ENCODE data around the gene SUMO2. TPM values are rescaled to one million over a fixed set of nuclear protein-coding genes. Genes with fewer than 3 reads are reported as not detected.

Gene SUMO2
- total RNA-seq, 1 donor from 2014 or later, result 23.9 TPM

DNA sequence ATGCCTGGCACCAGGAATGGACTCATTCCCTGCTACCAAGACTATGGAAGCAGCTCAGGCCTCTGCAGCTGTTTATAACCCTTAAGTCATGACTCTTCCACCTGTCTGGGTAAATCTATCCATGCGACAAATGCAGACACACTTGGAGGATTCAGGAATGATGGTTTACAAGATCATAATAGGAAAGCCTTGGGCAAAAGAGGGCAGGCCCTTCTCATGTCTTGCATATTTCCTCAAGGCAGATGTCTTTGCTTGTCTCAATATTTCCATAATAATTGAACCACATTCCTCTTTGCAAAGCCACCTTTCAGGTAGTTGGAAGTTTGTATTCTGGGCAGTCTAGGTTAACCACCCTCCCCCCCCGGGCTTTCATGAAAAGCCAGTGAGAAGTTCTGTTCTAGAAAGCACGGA is 27.6 kb downstream of the SUMO2 start:
- Histone ChIP-seq H3K4me1 (peaks cover 6% of the 10 kb centered on the region in 2 donors), H3K4me3 (no peak overlapping the region), H3K27ac (no peak overlapping the region), H3K9me3 (no peaks in the 10 kb centered on the region), H3K27me3 (no peaks in the 10 kb centered on the region), H3K36me3 (no peaks in the 10 kb centered on the region)
- DNase-seq (ENCODE audit: low spot score in 2 of 2), result no peak
- intact Hi-C loops (cut with DNase I), result loop anchor here (2.0 kb wide), 1 partner anchor 24 kb away; the partner anchor contains the start of gene NT5C
- no peak for TF ChIP-seq CTCF (IDR thresholded peaks at IDR 0.05)

- no peaks in the 10 kb centered on the region for H3K36me3 ChIP-seq
- peak in 1 of 3 experiments; percentile 14 for TF ChIP-seq CTCF (IDR thresholded peaks at IDR 0.05)
- peak; percentile 95 to 99 for DNase-seq (ENCODE audit: low spot score in 2 of 2)
- H3K4me1 ChIP-seq, result peaks cover 6% of the 10 kb centered on the region in 2 donors
- peak within 1 kb of the TSS; percentile 94 to 98 for H3K4me3 ChIP-seq
- peak within 1 kb of the TSS; percentile 51 to 69 for H3K27ac ChIP-seq
- no peaks in the 10 kb centered on the region for H3K9me3 ChIP-seq
- intact Hi-C loops (cut with DNase I), result loop anchor here (1.0 to 2.0 kb wide), 2 partner anchors 24 to 28 kb away; partner anchors contain the start of genes NT5C and SUMO2
- no peaks in the 10 kb centered on the region for H3K27me3 ChIP-seq
Observed at GRCh38 chr17:75154195-75155106, 28.3 kb downstream of the SUMO2 start, which contains the start of gene JPT1. JPT1 (minus strand) TSS chr17:75154512; CDS start chr17:75154397, 115 bp downstream.

DNA sequence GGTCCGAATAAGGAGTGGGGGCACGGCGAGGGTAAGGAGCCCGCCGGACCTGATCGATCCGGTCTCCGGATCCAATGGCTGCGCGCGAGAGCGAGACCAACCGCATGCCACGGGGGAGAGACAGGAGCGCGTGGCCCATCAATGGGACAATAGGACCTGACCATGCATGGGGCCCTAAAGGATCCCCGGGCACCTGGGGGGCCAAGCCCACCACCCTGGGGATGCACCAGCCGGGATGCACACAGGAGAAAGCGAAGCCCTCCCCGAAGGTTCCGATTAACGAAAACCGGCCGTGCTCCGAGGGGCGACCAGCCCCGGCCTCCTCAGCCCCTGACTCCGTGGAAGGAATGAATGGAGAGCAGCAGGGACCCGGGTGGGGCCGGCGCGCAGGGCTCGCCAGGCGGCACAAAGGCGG is 29.0 kb downstream of the SUMO2 start:
- no peak for DNase-seq (ENCODE audit: low spot score in 2 of 2)
- Histone ChIP-seq H3K36me3 (no peaks in the 10 kb centered on the region), H3K27ac (peak overlapping the region in 1 of 2 donors; percentile 69), H3K4me3 (peak overlapping the region; percentile 94 to 98), H3K4me1 (peaks cover 6% of the 10 kb centered on the region in 2 donors), H3K27me3 (no peaks in the 10 kb centered on the region), H3K9me3 (no peaks in the 10 kb centered on the region)
- intact Hi-C loops (cut with DNase I), result loop anchor here (1.0 to 2.0 kb wide), 2 partner anchors 23 to 29 kb away; partner anchors contain the start of genes NT5C and SUMO2
- no peak for TF ChIP-seq CTCF (IDR thresholded peaks at IDR 0.05)

DNA sequence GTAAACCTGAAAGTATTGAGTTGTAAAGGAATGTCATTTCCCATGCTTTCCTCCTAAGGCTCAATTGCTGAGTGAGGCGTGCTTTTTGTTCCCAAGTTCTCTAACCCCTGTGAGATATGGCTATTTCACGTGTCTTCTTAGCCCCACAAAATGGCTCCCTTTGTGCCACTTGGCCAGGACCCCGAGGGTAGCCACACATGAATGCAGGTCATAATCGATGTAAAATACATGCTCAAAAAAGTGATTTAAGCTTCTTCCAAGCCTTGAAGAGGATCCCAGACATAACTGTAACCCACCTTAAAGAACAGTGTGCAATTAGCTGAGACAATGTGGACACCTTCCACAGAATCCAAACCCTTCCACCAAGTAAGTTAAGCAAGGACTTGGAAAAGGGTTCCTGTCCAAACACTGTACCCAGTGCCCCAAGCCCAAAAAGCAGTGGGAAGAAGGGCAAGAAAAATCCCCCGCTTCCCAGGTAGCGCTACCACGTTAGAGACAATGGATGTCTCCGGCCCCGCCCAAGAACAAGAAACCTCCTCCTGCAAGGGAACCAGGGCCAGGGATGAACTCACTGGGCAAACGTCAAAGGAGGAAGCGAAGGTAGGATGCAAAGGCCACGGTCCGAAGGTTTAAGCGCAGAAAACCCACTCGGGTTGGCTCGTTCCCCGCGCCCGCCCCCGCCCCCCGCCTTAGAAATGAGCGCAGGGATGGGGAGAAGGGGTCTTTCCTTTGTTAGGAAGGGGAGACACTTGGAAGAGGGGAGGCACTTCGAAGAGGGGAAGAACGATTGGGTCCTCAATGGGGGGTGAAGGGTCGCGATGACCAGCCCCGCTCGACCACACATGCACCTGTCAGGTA is 29.6 kb downstream of the SUMO2 start:
- peak overlapping the region; percentile 94 to 98 for H3K4me3 ChIP-seq
- H3K4me1 ChIP-seq, result peaks cover 6% of the 10 kb centered on the region in 2 donors
- H3K9me3 ChIP-seq, result no peaks in the 10 kb centered on the region
- no peak for DNase-seq (ENCODE audit: low spot score in 2 of 2)
- no peak for TF ChIP-seq CTCF (IDR thresholded peaks at IDR 0.05)
- H3K27me3 ChIP-seq, result no peaks in the 10 kb centered on the region
- no peaks in the 10 kb centered on the region for H3K36me3 ChIP-seq
- H3K27ac ChIP-seq, result no peak overlapping the region
- intact Hi-C loops (cut with DNase I), result no loop called here

DNA sequence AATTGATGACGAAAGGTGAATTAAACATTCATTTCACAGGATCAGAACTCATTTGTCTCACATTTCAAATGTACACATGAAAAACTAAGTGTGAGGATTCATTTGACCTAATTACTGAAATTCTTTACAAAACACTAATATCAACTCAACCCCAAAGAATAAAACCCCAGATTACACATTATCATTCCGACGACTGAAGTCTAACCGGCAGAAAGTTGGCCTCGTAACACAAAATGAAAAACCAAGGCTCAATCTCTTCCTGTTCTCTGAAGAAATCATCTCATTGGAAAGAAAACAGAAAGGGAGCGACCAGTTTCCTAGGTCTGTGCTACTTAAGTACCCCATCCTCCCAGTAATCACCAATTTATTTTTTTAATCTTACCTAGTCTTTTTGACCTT is 30.2 kb downstream of the SUMO2 start:
- intact Hi-C loops (cut with DNase I), result no loop called here
- no peaks in the 10 kb centered on the region for H3K36me3 ChIP-seq
- no peak for DNase-seq (ENCODE audit: low spot score in 2 of 2)

More for the DNA sequence above, 30.2 kb downstream of the SUMO2 start:
- Histone ChIP-seq H3K4me3 (peak overlapping the region in 1 of 2 donors; percentile 94), H3K27ac (no peak overlapping the region), H3K9me3 (no peaks in the 10 kb centered on the region), H3K4me1 (peaks cover 6% of the 10 kb centered on the region in 2 donors), H3K27me3 (no peaks in the 10 kb centered on the region)
- TF ChIP-seq CTCF (IDR thresholded peaks at IDR 0.05), result no peak
